Effector CD8-positive, alpha-beta T cell (primary cell): ENCODE data around the gene TMEM14A.
"Not testable (repeated sequence)": the region's sequence is repeated elsewhere in the genome, so short reads cannot be mapped to it uniquely, and the experiment has no call there.

Experiments
- DNase-seq: peaks from one replicate; lab custom pipeline; 2025; lab: John Stamatoyannopoulos, UW

Gene TMEM14A

DNA sequence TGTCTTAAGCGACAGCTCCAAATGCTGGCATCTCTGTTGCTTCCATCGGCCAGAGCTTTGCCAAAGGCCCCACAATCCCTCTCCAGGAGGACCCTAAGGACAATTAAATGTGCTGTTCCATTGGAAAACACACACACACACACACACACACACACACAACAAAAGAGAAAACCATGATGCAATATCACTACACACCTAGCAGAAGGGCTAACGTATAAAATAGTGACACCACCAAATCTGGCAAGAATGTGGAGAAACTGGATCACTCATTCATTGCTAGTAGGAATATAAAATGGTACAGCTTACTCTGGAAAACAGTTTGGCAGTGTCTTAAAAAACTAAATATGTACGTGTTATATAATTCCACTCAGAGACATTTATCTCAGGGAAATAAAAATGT lies 13.0 kb upstream of the TMEM14A start:
- no peak for DNase-seq

DNA sequence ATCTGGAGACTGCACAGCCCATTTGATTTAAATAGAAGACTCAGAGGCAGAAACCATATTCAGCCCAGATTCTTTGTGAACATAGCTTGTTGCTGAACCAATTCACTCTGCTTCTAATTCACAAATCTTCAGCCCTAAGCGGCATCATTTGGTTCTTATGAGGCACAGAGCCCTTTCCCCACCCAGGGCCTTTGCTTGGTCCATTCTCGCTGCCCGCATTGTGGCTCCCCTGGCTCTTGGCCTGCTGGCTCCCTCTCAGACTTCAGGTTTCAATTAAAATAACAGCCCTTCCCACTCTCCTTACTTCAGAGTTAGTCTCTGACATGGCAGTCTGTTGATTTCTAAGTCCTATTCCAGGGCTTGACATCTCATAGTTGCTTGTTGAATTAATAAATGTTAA lies 9.4 kb upstream of the TMEM14A start:
- no peak for DNase-seq

DNA sequence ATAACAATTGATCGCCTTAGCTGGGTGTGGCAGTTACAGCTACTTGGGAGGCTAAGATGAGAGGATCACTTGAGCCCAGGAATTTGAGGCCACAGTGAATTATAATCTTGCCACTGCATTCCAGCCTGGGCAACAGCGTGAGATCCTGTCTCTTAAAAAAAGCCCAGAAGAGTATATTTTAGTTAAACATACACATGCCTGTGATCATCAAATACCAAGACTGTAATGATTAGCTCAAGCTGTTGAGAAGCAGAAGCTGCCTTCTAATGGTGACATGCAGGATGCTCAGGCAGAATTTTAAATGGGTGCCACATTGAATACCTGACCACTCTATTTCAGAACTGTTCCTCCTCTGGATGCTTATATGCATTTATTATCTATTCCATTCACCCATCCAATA lies 8.9 kb upstream of the TMEM14A start:
- no peak for DNase-seq

DNA sequence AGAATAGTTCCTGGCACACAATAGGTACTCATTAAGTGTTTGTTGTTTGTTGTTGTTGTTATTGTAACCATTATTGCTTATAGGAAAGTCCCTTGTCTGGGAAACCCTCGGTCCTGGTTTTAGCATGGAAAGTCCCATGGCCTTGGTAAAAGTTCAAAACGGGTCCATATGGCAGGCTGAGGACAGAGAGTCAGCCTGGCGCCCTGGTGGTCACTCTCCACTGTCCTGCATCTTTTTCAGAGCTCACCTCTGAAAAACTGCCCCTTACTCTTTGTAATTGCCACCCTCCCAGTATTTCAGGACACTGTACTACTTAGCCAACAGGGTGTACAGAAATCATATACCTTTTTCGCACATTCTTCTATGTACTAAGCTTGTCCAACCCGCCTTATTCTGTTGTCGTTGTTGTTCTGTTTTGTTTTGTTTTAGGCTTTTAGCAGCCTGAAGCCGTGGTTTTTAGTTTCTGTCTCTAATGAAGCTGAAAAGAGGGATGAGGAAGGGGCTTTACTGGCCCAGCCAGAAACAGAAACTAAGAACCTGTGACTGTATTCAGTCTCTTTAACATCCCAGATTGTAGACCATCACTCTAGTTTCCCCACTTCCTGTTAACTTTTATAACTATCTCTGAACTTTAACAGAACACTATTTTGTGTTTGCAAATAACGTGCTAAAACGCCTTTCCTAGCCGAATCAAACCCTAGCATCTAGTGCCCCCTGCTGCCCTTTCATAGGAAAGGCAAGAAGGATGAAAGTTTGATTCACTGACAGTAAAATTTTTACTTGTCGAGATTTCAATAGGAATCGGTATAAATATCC lies 7.6 kb upstream of the TMEM14A start:
- DNase-seq = peak; percentile 42

DNA sequence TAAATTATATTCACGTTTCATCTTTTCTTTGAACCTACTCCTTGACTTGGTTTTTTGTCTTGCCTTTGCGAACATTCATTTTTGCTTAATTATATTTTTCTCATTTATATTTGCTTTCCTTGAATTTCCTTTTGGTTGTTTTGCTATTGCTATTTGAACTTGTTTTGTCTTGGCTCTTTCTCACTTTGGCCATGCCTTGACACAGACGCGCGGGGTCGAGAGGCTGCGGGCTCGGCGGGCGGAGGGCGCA lies 7.1 kb upstream of the TMEM14A start:
- DNase-seq = no peak

DNA sequence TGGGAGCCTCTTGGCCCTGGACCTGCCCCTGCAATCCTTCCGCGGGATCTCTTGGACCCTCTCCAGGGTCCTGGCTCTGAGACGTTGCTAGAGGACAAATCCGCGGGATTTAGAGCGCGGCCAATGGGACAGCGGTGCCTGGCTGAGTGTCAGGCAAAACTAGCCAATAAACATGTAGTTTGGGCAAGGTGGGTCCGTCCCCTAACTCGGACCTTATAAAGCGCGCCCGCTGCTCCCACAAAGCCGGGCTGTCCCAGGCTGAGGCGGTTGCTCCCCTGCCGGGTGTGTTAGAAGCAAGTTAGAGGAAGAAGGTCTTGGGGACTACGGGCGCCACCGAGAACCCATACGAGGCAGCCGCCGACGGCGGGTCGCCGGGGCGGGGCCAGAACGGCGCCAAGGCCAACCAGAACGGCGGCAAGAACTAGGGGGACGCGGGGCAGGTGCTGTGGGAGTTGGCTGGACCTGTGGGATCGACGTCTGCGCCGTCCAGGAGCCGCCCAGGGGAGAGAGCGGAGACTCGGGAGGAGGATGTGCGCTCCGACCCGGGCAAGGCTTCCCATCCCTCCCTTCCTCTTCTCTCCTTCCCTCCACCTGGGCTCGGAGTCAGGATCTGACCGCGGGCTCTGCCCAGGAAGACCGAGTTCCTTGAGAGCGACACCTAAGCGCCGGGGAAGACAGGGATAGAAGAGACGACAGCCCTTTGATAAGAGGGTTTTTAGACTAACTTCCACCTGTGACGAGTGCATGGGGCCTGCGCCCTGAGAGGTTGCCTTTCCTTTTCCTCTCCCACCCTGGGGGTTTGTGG lies 6.5 kb upstream of the TMEM14A start:
- DNase-seq = peak; percentile 37

DNA sequence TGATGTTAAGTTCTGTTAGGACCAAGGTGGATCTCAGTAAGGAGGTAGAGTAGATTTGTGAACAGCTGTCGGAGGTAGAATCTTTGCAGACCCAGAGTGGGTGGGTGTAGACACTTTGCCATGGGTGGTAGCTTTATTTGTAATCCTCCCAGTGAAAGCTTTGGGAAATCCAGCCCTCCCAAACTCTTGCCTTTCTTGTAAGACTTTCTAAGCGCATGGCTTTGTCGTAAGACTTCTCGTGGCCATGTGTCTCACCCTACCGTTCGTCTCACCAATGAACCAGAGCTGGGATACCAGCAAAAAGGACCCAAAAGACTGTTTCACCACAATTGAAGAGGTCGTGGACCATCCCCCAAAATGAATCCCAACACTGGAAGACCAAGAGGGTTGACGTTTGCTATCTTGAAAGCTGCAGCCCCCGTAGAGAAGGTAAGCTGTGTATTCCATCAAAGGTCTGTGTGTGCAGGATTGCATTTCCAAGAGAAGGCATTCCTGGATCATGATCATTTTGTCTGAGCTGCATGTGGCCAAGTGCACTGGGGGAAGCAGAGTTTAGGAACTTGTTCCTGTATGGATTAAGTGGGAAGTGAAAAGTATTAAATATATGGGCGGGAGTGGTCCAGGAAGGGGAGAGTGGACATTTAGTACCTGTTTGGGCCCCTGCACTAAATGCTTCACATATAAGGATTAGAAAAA lies 5.8 kb upstream of the TMEM14A start:
- no peak for DNase-seq

DNA sequence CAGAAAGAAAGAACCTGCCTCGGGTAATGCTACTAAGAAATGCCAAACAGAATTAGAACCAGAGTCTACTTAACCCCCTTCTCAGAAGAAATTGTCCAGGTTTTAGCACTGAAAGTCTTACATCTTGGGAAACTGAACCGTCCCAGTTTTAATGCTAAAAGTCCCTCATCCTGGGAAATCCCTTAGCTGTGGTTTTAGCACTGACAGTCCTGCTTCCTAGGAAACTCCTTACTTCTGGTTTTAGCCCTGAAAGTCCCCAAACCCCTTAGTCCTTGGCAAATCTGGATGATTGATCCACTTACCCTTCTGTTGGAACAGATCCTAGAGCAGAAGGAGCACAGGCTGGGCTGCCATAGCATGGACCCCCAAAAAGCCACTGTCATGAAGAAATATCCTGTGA lies 4.8 kb upstream of the TMEM14A start:
- no peak for DNase-seq

DNA sequence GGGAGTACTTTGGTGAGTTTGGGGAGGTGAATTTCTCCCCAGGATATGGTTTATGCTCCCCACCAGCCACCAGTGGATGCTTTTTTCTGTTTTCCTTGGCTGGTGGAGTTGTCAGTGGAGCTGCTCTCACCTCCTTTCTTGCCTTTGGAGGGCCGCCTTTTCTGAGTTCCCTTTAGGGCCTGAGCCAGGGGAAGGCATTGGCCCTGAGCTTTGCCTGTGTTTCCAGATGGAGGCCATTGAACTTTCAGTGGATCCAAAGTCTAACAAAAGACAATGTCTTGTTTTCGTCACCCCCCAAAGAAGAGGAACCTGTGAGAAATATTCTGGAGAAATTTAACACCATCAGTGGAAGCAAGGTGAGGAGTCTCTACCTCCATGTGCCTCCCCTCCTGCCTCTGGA lies 4.4 kb upstream of the TMEM14A start:
- DNase-seq = no peak

DNA sequence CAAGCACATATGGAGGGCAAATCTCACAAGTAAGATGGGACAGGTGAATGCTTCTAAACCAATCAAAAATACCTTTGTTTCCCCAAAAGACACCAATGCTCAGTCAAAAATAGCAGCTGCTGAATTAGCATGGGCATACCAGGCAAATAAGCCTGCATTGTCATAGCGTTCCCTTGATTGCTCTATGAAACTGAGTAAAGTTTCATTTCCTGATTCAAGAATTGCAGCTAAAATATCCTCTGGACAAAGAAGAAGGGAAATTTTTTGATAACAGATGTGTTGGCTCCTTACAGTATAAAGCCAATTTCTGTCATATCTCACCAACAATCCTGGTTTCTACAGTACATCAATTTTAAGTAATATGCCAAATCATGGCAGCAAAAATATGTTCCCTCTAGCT lies 3.3 kb upstream of the TMEM14A start:
- no peak for DNase-seq

DNA sequence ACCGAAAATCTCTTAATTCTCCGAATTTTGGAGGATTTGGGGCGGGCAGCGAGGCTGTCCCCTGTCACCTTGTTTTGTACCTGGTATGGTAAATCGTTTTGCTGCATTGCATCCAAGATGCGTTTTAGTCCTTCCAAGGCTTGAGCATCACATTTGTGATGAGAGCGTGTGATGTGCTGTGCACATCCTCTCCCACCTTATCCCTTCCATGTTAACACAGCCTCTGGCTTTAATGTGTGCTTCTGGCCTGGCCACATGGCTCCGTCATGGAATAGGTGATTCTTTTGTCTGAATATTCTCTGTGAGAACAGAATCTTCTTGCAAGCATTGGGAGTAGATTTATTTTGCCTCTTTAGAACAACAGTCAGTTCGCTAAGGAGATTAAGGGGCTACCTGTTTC lies 763 bp downstream of the TMEM14A start:
- DNase-seq = no peak

DNA sequence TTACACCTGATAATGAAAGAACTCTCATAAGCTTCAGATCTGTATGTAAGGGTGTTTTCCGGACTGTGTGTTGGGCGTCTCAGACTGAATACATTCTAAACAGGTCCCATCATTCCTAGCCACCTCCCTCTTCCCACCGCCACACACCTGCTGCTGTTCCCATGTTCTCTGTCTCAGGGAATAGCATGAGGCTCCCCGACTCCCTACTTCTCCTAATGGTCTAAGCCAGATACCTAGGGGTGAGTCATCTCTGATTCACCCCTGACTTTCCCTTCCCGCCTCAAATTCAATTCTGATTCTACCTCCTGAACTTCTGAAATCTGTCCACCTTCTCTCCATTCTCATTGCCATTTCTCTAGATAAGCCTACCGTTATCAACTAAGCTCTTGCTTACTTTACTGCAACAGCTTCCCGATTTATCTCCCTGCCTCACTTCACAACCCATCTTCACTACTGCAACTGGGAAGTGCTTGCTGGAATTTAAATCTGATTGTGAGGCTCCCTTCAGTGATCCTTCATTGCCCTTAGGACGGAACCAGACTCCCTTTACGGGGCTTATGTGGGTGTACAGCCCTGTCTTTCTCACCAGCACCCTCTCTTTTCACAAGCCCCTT lies 1.6 kb downstream of the TMEM14A start:
- no peak for DNase-seq

DNA sequence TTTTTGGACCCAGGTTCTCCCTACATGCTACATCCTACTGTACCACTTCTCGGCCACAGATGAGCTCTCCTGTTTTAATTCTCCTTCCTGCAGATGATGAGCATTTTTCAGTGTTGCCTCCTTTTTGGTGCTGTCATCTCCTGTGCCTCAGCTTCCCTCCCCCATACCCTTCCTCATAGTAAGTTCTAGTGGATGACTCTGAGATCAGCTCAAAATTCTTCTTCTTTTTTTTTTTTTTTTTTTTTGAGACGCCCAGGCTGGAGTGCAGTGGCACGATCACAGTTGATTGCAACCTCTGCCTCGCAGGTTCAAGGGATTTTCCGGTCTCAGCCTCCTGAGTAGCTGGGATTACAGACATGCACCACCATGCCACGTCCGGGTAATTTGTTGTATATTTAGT lies 3.8 kb downstream of the TMEM14A start:
- DNase-seq = no peak

DNA sequence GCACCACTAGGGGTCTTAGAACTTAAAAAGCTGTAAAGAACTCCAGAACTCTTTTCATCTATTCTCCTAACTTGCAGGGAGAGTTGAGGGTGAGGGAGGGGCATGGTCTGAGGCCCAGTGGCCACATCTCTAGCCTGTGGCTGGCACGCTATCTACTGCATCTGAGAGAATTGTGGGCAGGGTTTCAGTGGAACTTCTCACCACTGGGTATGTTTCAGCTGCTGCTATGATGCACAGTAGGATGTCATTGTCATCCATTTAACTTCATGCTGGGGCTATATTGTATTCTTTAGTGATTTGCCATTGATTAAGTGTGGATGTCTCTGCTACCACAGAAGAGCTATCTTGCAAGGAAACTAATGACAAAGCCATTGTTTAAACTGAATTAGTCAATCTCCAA lies 4.5 kb downstream of the TMEM14A start:
- DNase-seq = no peak

DNA sequence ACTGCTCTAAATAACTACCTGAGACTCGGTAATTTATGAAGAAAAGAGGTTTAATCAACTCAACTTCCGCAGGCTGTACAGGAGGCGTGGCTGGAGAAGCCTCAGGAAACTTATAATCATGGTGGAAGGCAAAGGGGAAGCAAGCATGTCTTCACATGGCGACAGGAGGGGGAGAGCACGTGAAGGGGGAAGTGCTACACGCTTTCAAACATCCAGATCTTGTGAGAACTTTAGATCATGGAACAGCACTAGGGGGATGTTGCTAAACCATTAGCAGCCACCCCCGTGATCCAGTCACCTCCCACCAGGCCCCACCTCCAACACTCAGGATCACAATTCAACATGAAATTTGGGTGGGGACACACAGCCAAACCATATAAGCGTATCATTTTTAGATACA lies 5.7 kb downstream of the TMEM14A start:
- not testable (repeated sequence) for DNase-seq

DNA sequence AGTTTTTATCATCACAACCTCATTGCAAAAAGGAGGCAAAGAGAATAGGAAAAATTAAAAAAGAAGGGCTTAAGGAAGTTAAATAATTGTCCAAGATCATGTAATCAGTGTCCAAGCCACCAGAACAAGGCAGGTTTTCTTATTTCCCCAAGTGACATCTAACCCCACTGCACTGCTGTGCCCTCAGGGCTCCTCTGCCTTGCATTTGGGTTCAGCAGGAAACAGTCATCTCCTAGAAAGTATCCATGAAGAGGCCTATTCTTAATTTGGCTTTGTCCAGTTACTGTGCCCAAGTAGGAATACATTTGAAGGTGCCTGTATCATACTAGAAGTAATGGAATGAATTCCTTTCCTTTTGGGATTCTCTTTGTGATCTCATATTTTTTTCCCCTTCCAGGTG lies 10.5 kb downstream of the TMEM14A start:
- no peak for DNase-seq

DNA sequence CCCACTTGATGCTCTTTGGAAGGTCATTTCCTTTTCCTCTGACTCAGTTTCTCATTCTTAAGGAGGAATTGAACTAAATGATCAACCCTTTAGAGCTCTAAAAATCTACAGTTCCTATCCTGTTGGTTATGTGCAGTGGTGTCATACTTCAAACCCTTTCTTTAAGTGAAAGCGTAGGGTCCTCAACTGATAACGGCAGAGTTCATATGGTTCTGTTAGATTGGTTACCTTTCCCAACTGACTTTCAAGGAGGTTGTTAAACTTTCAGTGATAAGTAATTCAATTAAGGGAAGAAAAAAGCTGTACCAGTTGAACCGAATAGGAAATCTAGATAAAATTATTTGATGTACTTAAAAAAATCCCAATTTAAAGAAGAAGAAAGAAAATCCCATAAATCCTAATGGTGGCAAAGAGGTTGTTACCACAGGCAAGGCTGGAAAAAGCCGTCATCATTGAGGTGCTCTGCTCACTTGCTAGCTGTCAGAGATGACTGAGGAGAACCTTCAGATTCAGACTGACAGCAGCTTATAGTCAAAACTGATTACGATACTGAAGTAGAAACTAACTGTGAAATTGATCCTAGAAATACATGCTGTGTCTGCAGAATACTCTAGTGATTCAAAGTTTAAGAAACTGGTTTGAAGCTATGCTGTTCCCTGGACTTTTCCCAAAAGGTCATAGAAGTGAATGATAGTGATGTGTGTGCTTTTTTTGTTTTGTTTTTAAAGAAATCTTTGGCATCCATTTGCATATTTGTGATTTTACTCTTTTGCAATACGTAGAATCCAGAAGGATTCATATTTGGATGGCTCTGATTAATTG lies 16.2 kb downstream of the TMEM14A start:
- no peak for DNase-seq

DNA sequence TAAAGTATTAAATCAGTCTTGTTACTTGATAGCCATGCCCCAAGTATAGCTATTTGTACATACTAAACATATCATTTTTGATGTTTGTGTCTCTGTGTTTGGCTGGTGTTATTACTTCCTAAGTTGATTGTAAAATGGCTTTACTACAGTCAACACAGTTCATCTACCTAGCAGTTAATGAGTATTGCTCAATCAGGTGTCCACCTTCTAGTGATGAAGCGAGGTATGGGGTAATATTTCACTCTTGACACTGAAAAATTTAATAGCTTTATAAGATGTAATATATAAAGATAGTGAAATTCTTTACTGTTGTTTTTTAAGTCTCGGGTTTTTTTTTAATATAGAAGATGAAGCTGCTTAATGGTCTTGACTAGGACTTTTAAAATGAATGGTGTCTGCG lies 18.9 kb downstream of the TMEM14A start:
- DNase-seq = no peak

DNA sequence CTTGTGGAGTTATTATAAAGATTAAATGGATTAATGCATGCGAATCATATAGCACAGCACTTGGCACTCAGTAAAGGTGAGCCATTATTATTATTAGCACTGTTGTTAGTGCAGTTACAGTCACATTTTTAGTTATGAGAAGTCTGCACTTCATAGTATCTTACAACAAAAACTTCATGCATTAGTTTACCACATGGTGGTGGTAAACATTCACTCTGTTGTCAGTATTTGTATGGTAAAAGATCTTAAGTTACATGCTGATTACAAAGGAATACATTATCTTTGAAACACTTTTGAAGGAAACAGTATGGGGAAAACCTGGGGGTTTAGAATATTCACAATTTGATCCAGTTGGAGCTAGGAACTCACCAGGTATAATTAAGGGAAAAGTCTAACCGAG lies 20.8 kb downstream of the TMEM14A start:
- no peak for DNase-seq

DNA sequence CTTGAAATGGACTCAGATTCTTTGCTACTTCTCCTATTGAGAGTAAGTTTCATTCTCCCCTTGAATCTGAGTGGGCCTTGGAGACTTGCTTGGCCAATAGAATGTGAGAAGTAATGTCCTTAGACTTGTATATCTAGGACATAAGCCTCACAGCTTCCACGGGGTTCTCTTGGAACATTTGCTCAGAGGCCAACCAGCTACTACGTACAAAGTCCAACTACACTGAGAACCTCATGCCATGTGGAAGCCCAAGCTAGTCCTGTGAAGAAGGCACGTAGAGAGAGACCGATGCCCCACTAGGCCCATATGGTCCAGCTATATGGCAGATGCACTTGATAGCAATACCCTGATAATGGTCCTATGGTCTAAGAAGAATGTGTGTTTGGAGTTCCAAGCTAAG lies 22.9 kb downstream of the TMEM14A start:
- DNase-seq = no peak

DNA sequence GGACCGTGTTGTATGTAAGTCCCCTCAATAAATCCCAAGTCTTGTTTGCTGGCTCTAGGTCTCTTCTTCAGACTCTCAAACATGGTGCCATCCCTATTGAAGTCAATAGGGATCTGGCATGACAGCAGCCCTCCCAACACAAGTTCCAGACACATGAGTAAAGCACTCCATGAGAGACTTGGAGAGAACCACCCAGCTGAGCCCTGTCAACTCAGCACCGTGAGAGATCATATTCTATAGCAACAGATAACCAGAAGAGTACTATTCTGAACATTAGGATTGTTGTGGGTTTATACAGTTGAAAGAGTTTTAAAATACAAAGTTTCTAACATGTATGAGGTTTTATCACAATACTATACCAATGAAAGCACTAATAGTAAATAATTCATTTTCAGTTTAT lies 23.5 kb downstream of the TMEM14A start:
- DNase-seq = no peak

DNA sequence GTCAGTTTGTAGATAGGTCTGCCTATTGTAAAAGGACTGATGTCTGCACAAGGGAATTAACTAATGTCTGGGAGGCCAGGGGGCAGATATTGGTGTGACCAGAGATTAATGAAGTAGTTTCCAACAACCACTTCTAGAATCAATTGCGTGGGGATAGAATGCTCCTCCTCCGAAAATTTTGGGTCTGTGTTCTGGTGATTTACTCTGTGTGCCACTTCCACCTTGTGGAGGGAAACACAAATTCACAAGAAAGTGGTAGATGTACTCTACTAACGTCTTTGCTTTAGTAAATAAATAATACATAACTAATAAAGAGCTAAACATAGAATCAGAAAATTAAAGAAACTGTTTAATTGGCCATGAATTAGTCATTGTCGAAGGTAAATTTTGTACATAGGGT lies 25.5 kb downstream of the TMEM14A start:
- DNase-seq = no peak
